Activated CD4-positive, alpha-beta memory T cell treated with anti-CD3 and anti-CD28 coated beads, Interleukin-2, amount 10 ng/mL, durations not matched to agents 7 days and 5 days (primary cell): ENCODE measurements around the gene PANK4. TPM values are rescaled to one million over a fixed set of nuclear protein-coding genes. Genes with fewer than 3 reads are reported as not detected.

Experiments used
- CTCF ChIA-PET: fragments of 350-600 bp; sonication (Branson Sonifier 250); formaldehyde crosslinking; loops from one replicate; lab custom pipeline; 2021; ENCODE audit warnings: antibody characterized with exemption, inconsistent platforms; lab: Charles Lee
- POLR2A ChIA-PET: fragments of 350-600 bp; sonication (Branson Sonifier 250); formaldehyde crosslinking; loops from one replicate; lab custom pipeline; 2021; ENCODE audit warnings: antibody characterized with exemption; lab: Charles Lee
- DNase-seq: peaks from one replicate; pipeline ENCODE4 v3.0.0-alpha.2; 2020
- H3K27ac Mint-ChIP-seq: one replicate; pipeline ENCODE4 v1.8.0; 2021; ENCODE audit warnings: mild to moderate bottlenecking, mixed read lengths
- H3K27me3 Mint-ChIP-seq: one replicate; pipeline ENCODE4 v1.8.0; 2021; ENCODE audit warnings: mixed read lengths
- H3K36me3 Mint-ChIP-seq: one replicate; pipeline ENCODE4 v1.8.0; 2021; ENCODE audit warnings: low read depth, mixed read lengths
- H3K4me1 Mint-ChIP-seq: one replicate; pipeline ENCODE4 v1.8.0; 2021; ENCODE audit warnings: mixed read lengths
- H3K4me3 Mint-ChIP-seq: one replicate; pipeline ENCODE4 v1.8.0; 2021; ENCODE audit warnings: mild to moderate bottlenecking, mixed read lengths
- H3K9me3 Mint-ChIP-seq: one replicate; pipeline ENCODE4 v1.8.0; 2021; ENCODE audit warnings: mixed read lengths
- total RNA-seq, 2 experiments: library from RNA; stranded (reverse); gene quantifications; one replicate each; pipeline ENCODE4 v1.2.3, GENCODE V29; 2021

The PANK4 gene
- total RNA-seq, 2 experiments from 2014 or later: 71.7 to 72.6 TPM

- no peaks in the 10 kb centered on the region for H3K27me3 Mint-ChIP-seq
- no peak overlapping the region for H3K4me3 Mint-ChIP-seq
- POLR2A ChIA-PET: no interaction called here
- H3K9me3 Mint-ChIP-seq: no peaks in the 10 kb centered on the region
- CTCF ChIA-PET: no interaction called here
- H3K27ac Mint-ChIP-seq: no peak overlapping the region
- H3K4me1 Mint-ChIP-seq: no peaks in the 10 kb centered on the region
- no peak for DNase-seq
- no peaks in the 10 kb centered on the region for H3K36me3 Mint-ChIP-seq
Observed at GRCh38 chr1:2473198-2473597, 53.2 kb downstream of the PANK4 start.

- Mint-ChIP-seq H3K9me3 (no peaks in the 10 kb centered on the region), H3K27me3 (no peaks in the 10 kb centered on the region), H3K27ac (no peak overlapping the region), H3K36me3 (no peaks in the 10 kb centered on the region), H3K4me3 (no peak overlapping the region), H3K4me1 (no peaks in the 10 kb centered on the region)
- CTCF ChIA-PET: no interaction called here
- POLR2A ChIA-PET: no interaction called here
- no peak for DNase-seq
Observed at GRCh38 chr1:2472561-2473177, 53.7 kb downstream of the PANK4 start.

- H3K27ac Mint-ChIP-seq: no peak overlapping the region
- POLR2A ChIA-PET: no interaction called here
- DNase-seq: no peak
- no peak overlapping the region for H3K4me3 Mint-ChIP-seq
- H3K36me3 Mint-ChIP-seq: no peaks in the 10 kb centered on the region
- CTCF ChIA-PET: no interaction called here
- H3K9me3 Mint-ChIP-seq: no peaks in the 10 kb centered on the region
- H3K4me1 Mint-ChIP-seq: no peaks in the 10 kb centered on the region
- H3K27me3 Mint-ChIP-seq: no peaks in the 10 kb centered on the region
Observed at GRCh38 chr1:2472109-2472508, 54.3 kb downstream of the PANK4 start.

GRCh38 chr1:2471587-2472001, 54.8 kb downstream of the PANK4 start:
- H3K27ac Mint-ChIP-seq: no peak overlapping the region
- H3K27me3 Mint-ChIP-seq: no peaks in the 10 kb centered on the region
- no peak overlapping the region for H3K4me3 Mint-ChIP-seq
- no peaks in the 10 kb centered on the region for H3K4me1 Mint-ChIP-seq
- POLR2A ChIA-PET: no interaction called here
- CTCF ChIA-PET: no interaction called here
- no peak for DNase-seq
- no peaks in the 10 kb centered on the region for H3K36me3 Mint-ChIP-seq
- no peaks in the 10 kb centered on the region for H3K9me3 Mint-ChIP-seq

- no peak overlapping the region for H3K27ac Mint-ChIP-seq
- no peak for DNase-seq
- POLR2A ChIA-PET: no interaction called here
Observed at GRCh38 chr1:2471159-2471471, 55.3 kb downstream of the PANK4 start.

GRCh38 chr1:2470290-2471158, 55.9 kb downstream of the PANK4 start:
- ChIA-PET CTCF (no interaction called here), POLR2A (no interaction called here)
- H3K27me3 Mint-ChIP-seq: no peaks in the 10 kb centered on the region

More at GRCh38 chr1:2471159-2471471, 55.3 kb downstream of the PANK4 start:
- CTCF ChIA-PET: no interaction called here
- no peak overlapping the region for H3K4me3 Mint-ChIP-seq
- no peaks in the 10 kb centered on the region for H3K36me3 Mint-ChIP-seq
- H3K27me3 Mint-ChIP-seq: no peaks in the 10 kb centered on the region
- H3K4me1 Mint-ChIP-seq: no peaks in the 10 kb centered on the region
- H3K9me3 Mint-ChIP-seq: no peaks in the 10 kb centered on the region

GRCh38 chr1:2469103-2469940, 57.1 kb downstream of the PANK4 start:
- H3K27me3 Mint-ChIP-seq: no peaks in the 10 kb centered on the region
- H3K4me3 Mint-ChIP-seq: no peak overlapping the region
- H3K36me3 Mint-ChIP-seq: no peaks in the 10 kb centered on the region
- no peaks in the 10 kb centered on the region for H3K4me1 Mint-ChIP-seq
- no peak for DNase-seq
- CTCF ChIA-PET: no interaction called here
- POLR2A ChIA-PET: interaction anchor here (1.1 kb wide), 1 partner anchor 79 kb away, joined by 3 read pairs; no protein-coding TSS in a partner anchor
- H3K9me3 Mint-ChIP-seq: no peaks in the 10 kb centered on the region
- no peak overlapping the region for H3K27ac Mint-ChIP-seq

More at GRCh38 chr1:2470290-2471158, 55.9 kb downstream of the PANK4 start:
- DNase-seq: no peak
- Mint-ChIP-seq H3K4me1 (no peaks in the 10 kb centered on the region), H3K4me3 (no peak overlapping the region), H3K27ac (no peak overlapping the region), H3K36me3 (no peaks in the 10 kb centered on the region), H3K9me3 (no peaks in the 10 kb centered on the region)

GRCh38 chr1:2468540-2468939, 57.9 kb downstream of the PANK4 start:
- H3K9me3 Mint-ChIP-seq: no peaks in the 10 kb centered on the region
- ChIA-PET CTCF (no interaction called here), POLR2A (interaction anchor here (1.1 to 1.4 kb wide), 3 partner anchors 14 to 117 kb away, joined by 3 read pairs; no protein-coding TSS in a partner anchor)
- H3K36me3 Mint-ChIP-seq: no peaks in the 10 kb centered on the region
- no peaks in the 10 kb centered on the region for H3K4me1 Mint-ChIP-seq
- DNase-seq: no peak
- H3K27me3 Mint-ChIP-seq: no peaks in the 10 kb centered on the region
- H3K27ac Mint-ChIP-seq: no peak overlapping the region
- H3K4me3 Mint-ChIP-seq: no peak overlapping the region

GRCh38 chr1:2468041-2468472, 58.3 kb downstream of the PANK4 start:
- DNase-seq: peak; percentile 42
- CTCF ChIA-PET: no interaction called here
- no peaks in the 10 kb centered on the region for H3K9me3 Mint-ChIP-seq
- H3K4me1 Mint-ChIP-seq: no peaks in the 10 kb centered on the region
- POLR2A ChIA-PET: interaction anchor here (1.1 to 1.4 kb wide), 3 partner anchors 15 to 117 kb away, joined by 3 read pairs; no protein-coding TSS in a partner anchor
- no peak overlapping the region for H3K4me3 Mint-ChIP-seq
- H3K27me3 Mint-ChIP-seq: no peaks in the 10 kb centered on the region
- no peaks in the 10 kb centered on the region for H3K36me3 Mint-ChIP-seq
- no peak overlapping the region for H3K27ac Mint-ChIP-seq

GRCh38 chr1:2466958-2467554, 59.3 kb downstream of the PANK4 start:
- Mint-ChIP-seq H3K4me3 (no peak overlapping the region), H3K4me1 (no peaks in the 10 kb centered on the region), H3K36me3 (no peaks in the 10 kb centered on the region), H3K9me3 (no peaks in the 10 kb centered on the region), H3K27ac (no peak overlapping the region), H3K27me3 (no peaks in the 10 kb centered on the region)
- peak; percentile 26 for DNase-seq
- POLR2A ChIA-PET: interaction anchor here (1.4 kb wide), 1 partner anchor 118 kb away, joined by 3 read pairs; no protein-coding TSS in a partner anchor
- CTCF ChIA-PET: no interaction called here

GRCh38 chr1:2466270-2466665, 60.1 kb downstream of the PANK4 start:
- H3K4me1 Mint-ChIP-seq: no peaks in the 10 kb centered on the region
- no peak overlapping the region for H3K27ac Mint-ChIP-seq
- DNase-seq: no peak
- no peak overlapping the region for H3K4me3 Mint-ChIP-seq
- no peaks in the 10 kb centered on the region for H3K27me3 Mint-ChIP-seq
- ChIA-PET POLR2A (no interaction called here), CTCF (no interaction called here)
- H3K36me3 Mint-ChIP-seq: no peaks in the 10 kb centered on the region
- no peaks in the 10 kb centered on the region for H3K9me3 Mint-ChIP-seq

GRCh38 chr1:2465371-2466269, 60.8 kb downstream of the PANK4 start:
- no peaks in the 10 kb centered on the region for H3K9me3 Mint-ChIP-seq
- ChIA-PET CTCF (no interaction called here), POLR2A (no interaction called here)
- H3K27me3 Mint-ChIP-seq: no peaks in the 10 kb centered on the region
- no peak overlapping the region for H3K4me3 Mint-ChIP-seq
- H3K27ac Mint-ChIP-seq: no peak overlapping the region
- no peak for DNase-seq
- H3K36me3 Mint-ChIP-seq: no peaks in the 10 kb centered on the region
- no peaks in the 10 kb centered on the region for H3K4me1 Mint-ChIP-seq
